Small intestine (tissue), 7 donors: ENCODE measurements around the gene ENDOV. TPM values are rescaled to one million over a fixed set of nuclear protein-coding genes. Genes with fewer than 3 reads are reported as not detected.
A peak's percentile ranks its signal among the peaks of the same experiment; 100 is the strongest.

ENCODE experiments used
- DNase-seq, 2 donors: peaks; one replicate each; pipeline versions ENCODE4 v3.0.0 to v3.0.0-alpha.2; 2013
- FAIRE-seq: peaks from 2 replicates; lab custom pipeline; 2012; peaks lifted over from hg19 to GRCh38; lab: Jason Lieb, UNC
- H3K27ac ChIP-seq, 3 donors: one replicate each; pipeline ENCODE4 v1.5.1; 2013; ENCODE audit warnings: low read length in 2 of 3, mild to moderate bottlenecking in 2 of 3, control low read depth in 1 of 3, inconsistent platforms in 1 of 3, low read depth in 1 of 3, moderate library complexity in 1 of 3
- H3K27me3 ChIP-seq, 3 donors: one replicate each; pipeline ENCODE4 v1.6.1; 2013; ENCODE audit warnings: low read length in 3 of 3, inconsistent platforms in 1 of 3; ENCODE audit not compliant: control insufficient read depth in 3 of 3, insufficient read depth in 3 of 3
- H3K36me3 ChIP-seq, 3 donors: one replicate each; pipeline ENCODE4 v1.6.1; 2013; ENCODE audit warnings: low read length in 3 of 3, inconsistent platforms in 1 of 3, low read depth in 1 of 3, mild to moderate bottlenecking in 1 of 3, moderate library complexity in 1 of 3; ENCODE audit not compliant: control insufficient read depth in 3 of 3, insufficient read depth in 2 of 3
- H3K4me1 ChIP-seq, 3 donors: one replicate each; pipeline ENCODE4 v1.6.1; 2013; ENCODE audit warnings: low read length in 2 of 3, inconsistent platforms in 1 of 3, low read depth in 1 of 3, mild to moderate bottlenecking in 1 of 3, moderate library complexity in 1 of 3; ENCODE audit not compliant: control insufficient read depth in 3 of 3, insufficient read depth in 2 of 3
- H3K4me3 ChIP-seq, 3 donors: one replicate each; pipeline ENCODE4 v1.5.1; 2013; ENCODE audit warnings: low read length in 3 of 3, control low read depth in 1 of 3, inconsistent platforms in 1 of 3, low read depth in 1 of 3, mild to moderate bottlenecking in 1 of 3, moderate library complexity in 1 of 3
- H3K9me3 ChIP-seq, 2 donors: one replicate each; pipeline ENCODE4 v1.6.1; 2013; ENCODE audit warnings: low read depth in 1 of 2, low read length in 1 of 2; ENCODE audit not compliant: control insufficient read depth in 2 of 2, insufficient read depth in 1 of 2
- WGBS, 3 donors: extraction: QIAGEN DNeasy Blood & Tissue Kit; methylation state at CpG; one replicate each; pipeline ENCODE4 v1.1.7; 2013; 5-methylcytosine and 5-hydroxymethylcytosine counted together
- polyA plus RNA-seq, 4 donors: library from polyadenylated mRNA; stranded (reverse) in 3 of 4; unstranded in 1 of 4; fragments of 200-250 nt in 3 of 4; fragments of 120-200 nt in 1 of 4; gene quantifications; one replicate each; pipeline versions ENCODE4 v1.2.1 to v1.2.3, GENCODE V29; 2013
- donor health status: healthy with polysubstance abuse.
- donor health status: control.
- donor health status: control.
- donor health status: Bipolar disorder and iron deficiency.
- donor health status: healthy.

Gene ENDOV
- polyA plus RNA-seq, 4 donors: 13.6 to 39.6 (median 29.1) TPM

DNA sequence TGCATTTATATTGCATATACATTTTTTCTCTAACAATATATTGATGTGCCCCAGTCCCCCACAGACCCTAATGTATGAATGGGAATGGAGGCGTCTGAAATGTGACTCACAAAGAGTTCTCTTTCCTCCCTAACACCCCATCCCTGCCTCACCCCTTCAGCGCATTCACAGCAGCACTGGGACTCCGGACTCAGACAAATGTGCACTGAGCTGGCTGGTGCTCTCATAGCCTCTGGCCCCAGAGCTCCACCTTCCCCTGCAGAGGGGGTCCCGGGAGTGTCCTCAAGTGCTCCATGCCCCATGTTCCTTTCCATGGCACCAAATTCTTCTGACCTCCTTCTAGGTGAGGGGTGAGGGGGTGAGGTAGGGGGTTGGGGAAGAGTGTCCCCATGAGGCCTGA, 40.8 kb downstream of the ENDOV start:
- Histone ChIP-seq H3K27me3 (peaks cover 0 to 24% (median 5%) of the 10 kb centered on the region in 3 donors), H3K4me1 (peaks cover 0 to 15% (median 6%) of the 10 kb centered on the region in 3 donors), H3K9me3 (no peaks in the 10 kb centered on the region), H3K36me3 (peaks cover 0 to 3% (median 0%) of the 10 kb centered on the region in 3 donors), H3K27ac (peak overlapping the region in 2 of 3 donors; percentile 21 to 91), H3K4me3 (no peak overlapping the region)
- FAIRE-seq (no peak), DNase-seq (no peak)
- 53 to 62% (median 55%) methylated on average over 4 of the region's 4 CpGs for WGBS, 3 donors

DNA sequence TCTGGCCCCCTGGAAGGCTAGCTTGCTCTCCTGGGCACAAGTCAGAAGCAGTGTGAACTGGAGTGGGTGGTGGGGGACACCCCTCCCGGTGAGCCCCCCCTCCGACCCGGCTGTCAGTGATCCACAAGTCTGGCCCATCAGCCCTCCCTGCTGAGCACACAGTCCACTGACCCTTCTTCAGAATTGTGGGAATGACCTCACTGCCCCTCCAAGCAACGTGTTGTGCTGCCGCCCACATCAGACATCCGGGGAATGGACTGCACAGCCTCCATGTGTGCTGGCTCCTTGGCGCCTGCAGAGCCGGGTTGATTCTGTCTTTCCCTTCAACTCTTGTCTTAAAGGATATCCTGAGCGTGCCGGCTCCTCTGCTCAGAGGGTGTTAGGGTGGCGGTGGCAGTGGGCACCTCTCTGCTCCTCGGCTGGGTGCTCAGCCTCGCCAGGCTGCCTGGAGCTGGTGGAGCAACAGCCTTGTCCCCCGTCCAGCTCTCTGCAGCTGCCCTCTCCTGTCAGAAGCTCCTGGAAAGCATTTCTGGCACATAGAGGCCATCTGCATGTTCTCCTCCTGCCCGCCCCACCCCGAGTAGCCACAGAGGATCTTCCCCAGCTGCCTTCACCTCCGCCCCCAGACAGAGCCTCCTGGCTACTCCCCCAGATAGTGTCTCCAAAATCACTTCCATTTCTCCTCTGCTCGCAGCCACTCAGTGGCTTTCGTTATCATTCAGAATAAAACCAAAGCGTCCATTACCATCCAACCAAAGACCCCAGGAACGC, 41.7 kb downstream of the ENDOV start:
- H3K36me3 ChIP-seq: peaks cover 0 to 3% (median 0%) of the 10 kb centered on the region in 3 donors
- peaks cover 0 to 15% (median 6%) of the 10 kb centered on the region in 3 donors for H3K4me1 ChIP-seq
- WGBS, 3 donors: 70 to 80% (median 80%) methylated on average over 20 to 21 of the region's 21 CpGs
- H3K27ac ChIP-seq: no peak overlapping the region
- DNase-seq (no peak), FAIRE-seq (no peak)
- H3K9me3 ChIP-seq: no peaks in the 10 kb centered on the region
- peaks cover 0 to 29% (median 5%) of the 10 kb centered on the region in 3 donors for H3K27me3 ChIP-seq
- no peak overlapping the region for H3K4me3 ChIP-seq

DNA sequence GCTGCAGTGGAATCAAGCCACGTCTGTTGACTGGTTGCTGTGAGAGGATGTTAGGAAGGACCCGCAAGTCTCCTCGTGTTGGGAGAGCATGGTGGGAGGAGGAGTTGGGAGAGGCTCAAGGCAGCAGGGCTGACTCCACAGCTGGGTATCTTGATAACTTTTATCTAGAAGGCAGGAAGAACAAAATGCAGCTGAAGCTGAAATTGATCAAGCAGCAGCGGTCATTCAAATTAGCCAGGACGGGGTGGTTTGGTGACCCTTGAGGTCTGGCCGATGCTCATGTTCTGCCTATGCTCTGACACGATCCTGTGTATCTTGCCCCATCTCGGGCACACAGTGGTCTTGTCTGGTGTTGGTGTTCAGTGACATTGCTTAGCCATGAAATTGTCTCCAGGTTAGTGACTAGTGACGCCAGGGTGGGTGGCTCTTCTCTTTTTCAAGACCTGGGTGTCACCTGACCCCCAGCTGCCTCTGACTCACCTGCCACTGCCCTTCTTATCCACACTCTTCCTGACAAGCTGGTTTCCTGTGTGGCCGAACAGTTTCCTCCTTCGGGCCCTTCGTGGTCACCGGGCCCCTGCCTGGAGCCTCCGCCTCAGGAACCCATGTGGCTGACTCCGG, 42.4 kb downstream of the ENDOV start:
- no peaks in the 10 kb centered on the region for H3K9me3 ChIP-seq
- peaks cover 0 to 3% (median 0%) of the 10 kb centered on the region in 3 donors for H3K36me3 ChIP-seq
- peaks cover 0 to 35% (median 5%) of the 10 kb centered on the region in 3 donors for H3K27me3 ChIP-seq
- peaks cover 0 to 15% (median 6%) of the 10 kb centered on the region in 3 donors for H3K4me1 ChIP-seq
- no peak for DNase-seq
- no peak for FAIRE-seq
- no peak overlapping the region for H3K4me3 ChIP-seq
- no peak overlapping the region for H3K27ac ChIP-seq
- 61 to 70% (median 64%) methylated on average over 15 of the region's 15 CpGs for WGBS, 3 donors

DNA sequence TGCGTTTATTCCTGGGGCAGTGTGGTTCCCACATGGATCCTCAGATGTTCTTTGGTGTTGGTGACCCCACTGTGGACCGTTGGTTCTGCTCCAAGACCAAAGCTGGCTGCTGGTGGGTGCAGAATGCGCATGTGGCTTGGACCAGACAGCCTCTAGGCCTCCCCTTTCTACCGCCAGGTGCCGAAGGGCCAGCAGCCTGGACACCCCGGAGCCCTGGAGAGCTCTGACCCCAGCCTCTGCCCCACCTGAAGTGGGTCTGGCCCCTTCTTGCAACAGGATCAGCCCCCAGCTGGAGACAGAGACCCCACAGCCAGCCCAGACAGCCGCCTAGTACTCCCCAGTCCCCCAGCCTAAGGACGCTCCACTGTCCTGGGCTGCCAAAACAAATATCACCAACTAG, 43.0 kb downstream of the ENDOV start:
- Histone ChIP-seq H3K27me3 (peaks cover 0 to 38% (median 5%) of the 10 kb centered on the region in 3 donors), H3K4me3 (no peak overlapping the region), H3K4me1 (peaks cover 0 to 15% (median 6%) of the 10 kb centered on the region in 3 donors), H3K36me3 (peaks cover 0 to 3% (median 0%) of the 10 kb centered on the region in 3 donors), H3K27ac (no peak overlapping the region), H3K9me3 (no peaks in the 10 kb centered on the region)
- DNase-seq: no peak
- no peak for FAIRE-seq
- WGBS, 3 donors: 78 to 89% (median 82%) methylated on average over 8 of the region's 8 CpGs

DNA sequence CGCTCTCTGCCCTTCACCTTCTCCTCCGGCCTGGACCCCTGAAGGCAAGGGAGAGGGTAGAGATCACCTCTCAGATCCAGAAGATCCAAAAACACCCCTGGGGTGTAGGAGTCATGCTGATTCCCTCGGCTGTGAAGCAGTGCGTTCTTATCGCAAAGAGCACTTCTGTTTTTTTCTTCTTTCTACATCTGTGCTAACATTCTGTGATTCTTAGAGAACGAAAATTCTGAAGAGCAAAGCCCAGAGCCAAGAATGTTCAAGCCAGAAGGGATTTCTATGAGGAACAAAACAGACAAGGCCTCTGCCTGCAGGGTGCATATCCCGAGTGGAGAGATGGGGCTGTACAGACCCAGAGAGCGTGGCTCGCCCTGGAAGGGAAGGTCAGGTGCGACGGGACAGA, 44.3 kb downstream of the ENDOV start:
- FAIRE-seq (no peak), DNase-seq (no peak)
- no peaks in the 10 kb centered on the region for H3K36me3 ChIP-seq
- no peaks in the 10 kb centered on the region for H3K9me3 ChIP-seq
- H3K4me1 ChIP-seq: peaks cover 0 to 9% (median 4%) of the 10 kb centered on the region in 3 donors
- no peak overlapping the region for H3K27ac ChIP-seq
- 66 to 80% (median 76%) methylated on average over 11 of the region's 11 CpGs for WGBS, 3 donors
- peaks cover 0 to 38% (median 5%) of the 10 kb centered on the region in 3 donors for H3K27me3 ChIP-seq
- H3K4me3 ChIP-seq: no peak overlapping the region

DNA sequence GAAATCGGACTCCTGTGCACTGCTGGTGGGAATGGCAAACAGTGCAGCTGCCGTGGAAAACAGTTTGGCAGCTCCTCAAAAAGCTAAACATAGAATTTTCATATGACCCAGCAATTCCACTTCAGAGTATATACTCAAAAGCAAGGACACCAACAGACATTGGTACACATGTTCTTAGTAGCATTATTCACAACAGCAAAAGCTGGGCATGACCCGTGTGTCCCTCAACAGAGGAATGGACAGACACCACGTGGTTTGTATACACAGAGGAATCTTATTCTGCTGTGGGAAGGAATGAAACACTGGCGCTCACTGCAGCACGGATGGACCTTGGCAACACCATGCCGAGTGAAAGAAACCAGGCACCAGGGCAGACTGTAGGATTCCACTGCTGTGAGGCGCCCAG, 45.5 kb downstream of the ENDOV start:
- WGBS, 3 donors: 52 to 57% (median 56%) methylated on average over 8 of the region's 8 CpGs
- DNase-seq: no peak
- no peak overlapping the region for H3K27ac ChIP-seq

DNA sequence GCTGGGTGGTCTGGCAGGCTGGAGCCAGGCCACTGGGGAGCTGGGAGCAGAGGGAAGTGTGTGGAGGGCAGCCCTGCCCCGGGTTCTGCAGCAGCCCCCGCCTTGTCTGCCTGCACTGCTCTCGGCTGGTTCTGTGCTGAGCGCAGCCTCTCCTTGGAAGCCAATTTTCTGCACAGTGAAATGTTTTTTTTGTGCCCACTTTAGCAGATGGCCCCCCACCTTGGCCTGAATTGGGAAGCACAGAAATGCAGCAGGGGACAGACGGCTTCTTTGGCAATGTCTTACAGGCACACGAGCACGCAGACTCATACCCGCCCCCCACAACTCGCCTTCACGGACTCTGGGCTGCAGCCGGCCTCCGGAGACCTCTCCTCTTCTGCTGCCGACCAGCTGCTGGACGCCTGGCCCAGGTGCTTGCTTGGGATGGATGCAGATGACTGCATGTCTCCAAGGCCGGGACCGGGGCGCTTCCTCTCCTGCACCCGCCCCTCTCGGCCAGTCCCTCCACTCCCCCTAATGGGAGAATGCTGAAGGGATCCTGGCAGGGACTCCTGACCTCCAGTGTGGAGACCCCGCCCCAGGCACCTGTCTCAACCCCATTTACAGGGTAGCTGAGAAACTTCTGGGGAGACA, 46.7 kb downstream of the ENDOV start:
- no peak for FAIRE-seq
- no peaks in the 10 kb centered on the region for H3K36me3 ChIP-seq
- H3K9me3 ChIP-seq: no peaks in the 10 kb centered on the region
- 51 to 71% (median 54%) methylated on average over 19 to 20 of the region's 20 CpGs for WGBS, 3 donors
- no peaks in the 10 kb centered on the region for H3K4me1 ChIP-seq
- no peak for DNase-seq
- no peak overlapping the region for H3K27ac ChIP-seq
- no peak overlapping the region for H3K4me3 ChIP-seq
- H3K27me3 ChIP-seq: peaks cover 0 to 60% (median 14%) of the 10 kb centered on the region in 3 donors

More for the DNA sequence above, 45.5 kb downstream of the ENDOV start:
- no peak for FAIRE-seq
- Histone ChIP-seq H3K27me3 (peaks cover 0 to 49% (median 8%) of the 10 kb centered on the region in 3 donors), H3K4me3 (no peak overlapping the region), H3K4me1 (peaks cover 0 to 5% (median 3%) of the 10 kb centered on the region in 3 donors), H3K36me3 (no peaks in the 10 kb centered on the region), H3K9me3 (no peaks in the 10 kb centered on the region)

DNA sequence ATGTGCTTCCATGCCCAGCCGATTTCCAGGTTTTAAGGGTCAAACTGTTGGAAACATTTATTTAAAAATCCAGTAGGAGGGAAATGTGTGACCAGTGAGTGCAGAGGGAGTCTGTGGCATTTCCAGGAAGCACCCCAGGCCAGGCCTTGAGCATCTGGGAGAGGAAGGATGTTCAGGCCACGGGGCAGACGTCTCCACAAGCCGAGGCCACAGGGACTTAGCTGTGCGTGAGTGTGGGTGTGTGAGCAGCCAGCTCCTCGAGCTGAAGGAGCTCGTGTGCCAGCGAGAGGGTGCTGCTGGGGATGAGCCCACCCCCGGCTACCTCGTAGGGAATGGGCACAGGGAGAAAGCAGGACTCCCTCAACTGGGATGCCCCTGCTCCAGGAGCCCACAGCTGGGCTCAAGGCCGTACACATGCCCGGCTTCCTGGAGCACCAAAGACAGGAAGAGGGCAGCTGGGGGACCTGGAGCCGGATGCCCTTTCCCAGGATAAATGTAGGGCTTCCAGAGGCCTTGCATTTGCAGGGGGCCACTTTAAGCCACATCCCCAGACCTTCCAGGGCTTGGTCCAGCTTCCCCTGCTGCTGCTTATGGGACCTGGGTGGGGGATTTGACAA, 48.9 kb downstream of the ENDOV start:
- DNase-seq: no peak
- Histone ChIP-seq H3K4me1 (no peaks in the 10 kb centered on the region), H3K27me3 (peaks cover 0 to 68% (median 22%) of the 10 kb centered on the region in 3 donors), H3K27ac (no peak overlapping the region), H3K36me3 (no peaks in the 10 kb centered on the region), H3K9me3 (no peaks in the 10 kb centered on the region), H3K4me3 (no peak overlapping the region)
- no peak for FAIRE-seq
- 67 to 76% (median 75%) methylated on average over 13 of the region's 13 CpGs for WGBS, 3 donors
